GM12878 (cell line): ENCODE results near the gene SPATC1L. TPM values are rescaled to one million over a fixed set of nuclear protein-coding genes. Genes with fewer than 3 reads are reported as not detected.

Experiments used
- ATAC-seq: fragments of 200-7000 bp; cut with Tn5 transposase; 3 replicates; pipeline ENCODE4 v1.9.1; 2020; ENCODE audit warnings: mild to moderate bottlenecking, moderate library complexity
- BruUV-seq: library from RNA; stranded (reverse); fragments of 400-500 nt; replicated peaks from 2 replicates; lab custom pipeline; 2021; lab: Mats Ljungman, UMichigan
- CTCF ChIA-PET: fragments of 300-600 bp; sonication (Branson Sonifier 250); formaldehyde crosslinking; extraction: SDS; loops from one replicate; lab custom pipeline; 2021; ENCODE audit warnings: inconsistent platforms; lab: Yijun Ruan, JAX
- POLR2A ChIA-PET: fragments of 350-600 bp; formaldehyde crosslinking; extraction: SDS; loops from one replicate; lab custom pipeline; 2021; ENCODE audit warnings: inconsistent platforms; lab: Charles Lee
- RAD21 ChIA-PET: fragments of 300-600 bp; sonication (Branson Sonifier 250); formaldehyde crosslinking; loops from one replicate; lab custom pipeline; 2023; ENCODE audit warnings: antibody characterized with exemption; ENCODE audit not compliant: unreplicated experiment; lab: Charles Lee
- SMC1A ChIA-PET: fragments of 300-600 bp; sonication (Branson Sonifier 250); formaldehyde crosslinking; loops from one replicate; lab custom pipeline; 2023; ENCODE audit not compliant: unreplicated experiment, uncharacterized antibody; lab: Charles Lee
- DNase-seq: peaks from one replicate; pipeline ENCODE4 v3.0.0-alpha.2; 2011; ENCODE audit warnings: low read depth, low spot score
- FAIRE-seq: peaks from 3 replicates; lab custom pipeline; 2011; peaks lifted over from hg19 to GRCh38; lab: Jason Lieb, UNC
- H2AFZ ChIP-seq: 2 replicates; pipeline ENCODE4 v1.6.0; 2011; ENCODE audit warnings: low read depth, low read length, control low read depth; ENCODE audit not compliant: control insufficient read depth
- H3K27ac ChIP-seq: 2 replicates; pipeline ENCODE4 v1.5.1; 2011; ENCODE audit warnings: control low read depth; ENCODE audit not compliant: control insufficient read depth, insufficient read depth
- H3K27me3 ChIP-seq, 2 experiments: replicated peaks in 1 of 2; 2 replicates each; pipeline versions ENCODE4 v1.6.0 to v1.6.1; 2011; ENCODE audit warnings: low read length in 1 of 2; ENCODE audit not compliant: control insufficient read depth in 2 of 2, insufficient read depth in 2 of 2
- H3K36me3 ChIP-seq, 2 experiments: 2 replicates each; pipeline ENCODE4 v1.5.1; 2011; ENCODE audit warnings: low read length in 1 of 2; ENCODE audit not compliant: control insufficient read depth in 2 of 2, insufficient read depth in 2 of 2
- H3K4me1 ChIP-seq: 2 replicates; pipeline ENCODE4 v1.6.1; 2011; ENCODE audit warnings: mild to moderate bottlenecking, low read length, moderate library complexity, mixed read lengths; ENCODE audit not compliant: control insufficient read depth, insufficient read depth
- H3K4me2 ChIP-seq: 2 replicates; pipeline ENCODE4 v1.6.0; 2011; ENCODE audit warnings: control low read depth; ENCODE audit not compliant: control insufficient read depth, insufficient read depth
- H3K4me3 ChIP-seq: fragments of 200-600 bp; sonication (generic); 2 replicates; pipeline ENCODE4 v1.5.1; 2016
- H3K79me2 ChIP-seq: 2 replicates; pipeline ENCODE4 v1.6.0; 2011; ENCODE audit warnings: low read length; ENCODE audit not compliant: control insufficient read depth, insufficient read depth
- H3K9ac ChIP-seq: 2 replicates; pipeline ENCODE4 v1.8.0; 2011; ENCODE audit warnings: low read length, control low read depth, mixed read lengths; ENCODE audit not compliant: control insufficient read depth, insufficient read depth
- H3K9me3 ChIP-seq: replicated peaks from 3 replicates; pipeline ENCODE4 v1.5.1; 2011; ENCODE audit warnings: mild to moderate bottlenecking, low read length; ENCODE audit not compliant: control insufficient read depth, insufficient read depth
- H4K20me1 ChIP-seq: 2 replicates; pipeline ENCODE4 v1.6.0; 2011; ENCODE audit not compliant: control insufficient read depth, insufficient read depth
- ATF3 ChIP-seq: IDR thresholded peaks from 2 replicates; pipeline ENCODE4 v1.6.1; 2011; ENCODE audit warnings: low read depth, mild to moderate bottlenecking, low read length, moderate library complexity, borderline replicate concordance; ENCODE audit errors: extremely low read depth
- BACH1 ChIP-seq: fragments of 450-650 bp; IDR thresholded peaks from 2 replicates; pipeline ENCODE4 v1.6.1; 2017; ENCODE audit warnings: mild to moderate bottlenecking, borderline replicate concordance
- BHLHE40 ChIP-seq, 2 experiments: fragments of 450-650 bp in 1 of 2; IDR thresholded peaks; 2 replicates each; pipeline ENCODE4 v1.6.1; 2011 to 2017; ENCODE audit warnings: low read depth in 2 of 2, borderline replicate concordance in 1 of 2, improper control_type of control experiment in 1 of 2, low read length in 1 of 2, mild to moderate bottlenecking in 1 of 2
- BRCA1 ChIP-seq: IDR thresholded peaks from 2 replicates; pipeline ENCODE4 v1.6.1; 2011; ENCODE audit warnings: low read depth, low read length, improper control_type of control experiment
- CBX3 ChIP-seq: fragments of 200-600 bp; sonication (generic); IDR thresholded peaks from 2 replicates; pipeline ENCODE4 v1.6.1; 2016; ENCODE audit warnings: low read depth, borderline replicate concordance
- CHD2 ChIP-seq: IDR thresholded peaks from 2 replicates; pipeline ENCODE4 v1.6.1; 2011; ENCODE audit warnings: low read depth, low read length, improper control_type of control experiment, borderline replicate concordance
- EZH2 ChIP-seq: IDR thresholded peaks from 2 replicates; pipeline ENCODE4 v1.6.1; 2012; ENCODE audit warnings: low read depth, mild to moderate bottlenecking, control low read depth, inconsistent platforms, low read length, borderline replicate concordance; ENCODE audit not compliant: control insufficient read depth
- HCFC1 ChIP-seq: fragments of 150-350 bp; IDR thresholded peaks from 2 replicates; pipeline ENCODE4 v1.6.1; 2014; ENCODE audit warnings: low read length
- HDAC2 ChIP-seq: fragments of 200-600 bp; sonication (generic); IDR thresholded peaks from 2 replicates; pipeline ENCODE4 v1.6.1; 2017
- HSF1 ChIP-seq: fragments of 150-350 bp; IDR thresholded peaks from 2 replicates; pipeline ENCODE4 v1.6.1; 2014; ENCODE audit warnings: mild to moderate bottlenecking, low read depth, low read length
- RUNX3 ChIP-seq: IDR thresholded peaks from 2 replicates; pipeline ENCODE4 v1.6.1; 2012; ENCODE audit warnings: low read length, inconsistent platforms
- SIX5 ChIP-seq: IDR thresholded peaks from 2 replicates; pipeline ENCODE4 v1.6.1; 2011; ENCODE audit warnings: mild to moderate bottlenecking, low read depth, low read length, moderate library complexity; ENCODE audit not compliant: severe bottlenecking
- SMC3 ChIP-seq: IDR thresholded peaks from 2 replicates; pipeline ENCODE4 v1.6.1; 2011; ENCODE audit warnings: low read length, improper control_type of control experiment, borderline replicate concordance
- USF2 ChIP-seq: IDR thresholded peaks from 2 replicates; pipeline ENCODE4 v1.6.1; 2011; ENCODE audit warnings: low read depth, low read length, improper control_type of control experiment, borderline replicate concordance
- YY1 ChIP-seq: IDR thresholded peaks from 2 replicates; pipeline ENCODE4 v1.6.1; 2011; ENCODE audit warnings: low read depth, mild to moderate bottlenecking, low read length
- WGBS: methylation state at CpG from one replicate; pipeline ENCODE4 v1.1.6; 2016; ENCODE audit warnings: low lambda C conversion rate; ENCODE audit not compliant: insufficient replicate concordance, insufficient coverage; ENCODE audit errors: missing lambda C conversion rate; 5-methylcytosine and 5-hydroxymethylcytosine counted together
- in situ Hi-C: fragments of 300-500 bp; cut with MboI; formaldehyde crosslinking; loops from 9 replicates; pipeline ENCODE4 v1.14.3; 2018; ENCODE audit warnings: mixed read lengths
- intact Hi-C: fragments of 100-400 bp; cut with micrococcal nuclease; formaldehyde crosslinking; loops from one replicate; pipeline ENCODE4 v1.14.2; 2022; ENCODE audit not compliant: unreplicated experiment
- polyA plus RNA-seq, 11 experiments: library from polyadenylated mRNA; depleted of rRNA in 4 of 11; unstranded in 6 of 11; stranded (reverse) in 5 of 11; fragments of >200 nt; fragmentation: Nextera tagmentation in 4 of 11; fragmentation: Illumina TruSeq in 1 of 11; extraction: Ambion mirVana in 4 of 11; extraction: Trizol in 1 of 11; gene quantifications; 1 replicate in 1 of 11; 2 replicates in 10 of 11; pipeline versions ENCODE4 v1.2.1 to v1.2.3, GENCODE V29; 2011 to 2016; ENCODE audit warnings: inconsistent platforms in 2 of 11, missing spikeins in 2 of 11, low read depth in 1 of 11
- total RNA-seq, 4 experiments: library from RNA; depleted of rRNA in 3 of 4; stranded (reverse); fragments of >200 nt in 3 of 4; fragmentation: Illumina TruSeq in 1 of 4; extraction: Trizol in 1 of 4; gene quantifications; 2 replicates each; pipeline versions ENCODE4 v1.2.1 to v1.2.3, GENCODE V29; 2013 to 2021
- TF ChIP-seq, protein P1 (sequence below): IDR thresholded peaks from 2 replicates; pipeline ENCODE4 v1.6.1; 2011; ENCODE audit warnings: borderline replicate concordance, low read depth, mild to moderate bottlenecking, moderate library complexity, mixed read lengths, low read length; ENCODE audit not compliant: insufficient read depth; ENCODE audit errors: extremely low read length

The SPATC1L gene
- total and polyA plus RNA-seq, 10 of the 15 experiments (the other 5 are each of a cell fraction or from before 2014, with no cell fraction given) = 1.4 to 16.0 (median 7.0) TPM; not detected in 2

- CTCF ChIA-PET = no interaction called here
- Histone ChIP-seq H3K27ac (no peak overlapping the region), H3K79me2 (no peaks in the 10 kb centered on the region), H3K9ac (no peak overlapping the region), H2AFZ (no peak overlapping the region), H3K9me3 (no peaks in the 10 kb centered on the region), H4K20me1 (no peaks in the 10 kb centered on the region), H3K4me1 (no peaks in the 10 kb centered on the region; the same call in 1 of the 2 replicates), H3K27me3 (no peaks in the 10 kb centered on the region), H3K4me3 (no peak overlapping the region), H3K36me3 (peaks cover 2 to 4% of the 10 kb centered on the region in 2 experiments; a peak in 3 of 4 replicates), H3K4me2 (no peak overlapping the region)
- BruUV-seq = no TSS peak
- RAD21 ChIA-PET = no interaction called here
- SMC1A ChIA-PET = no interaction called here
- no peak for FAIRE-seq
- 85% methylated on average over 7 of the region's 7 CpGs for WGBS
- in situ Hi-C loops (no loop called here), intact Hi-C loops (no loop called here)
- DNase-seq = no peak
- POLR2A ChIA-PET = no interaction called here
- no peak for TF ChIP-seq EZH2
- TF ChIP-seq SMC3 = no peak
- TF ChIP-seq USF2 = no peak
- TF ChIP-seq YY1 = no peak
- no peak for TF ChIP-seq SIX5
- TF ChIP-seq BRCA1 = no peak
- no peak for ATAC-seq
Observed at GRCh38 chr21:46187814-46188213, 3.6 kb upstream of the SPATC1L start.

- Histone ChIP-seq H3K9me3 (no peaks in the 10 kb centered on the region), H4K20me1 (no peaks in the 10 kb centered on the region), H3K79me2 (no peaks in the 10 kb centered on the region), H3K4me3 (no peak overlapping the region), H3K27me3 (no peaks in the 10 kb centered on the region), H2AFZ (no peak overlapping the region), H3K4me1 (no peaks in the 10 kb centered on the region; the same call in 1 of the 2 replicates), H3K27ac (no peak overlapping the region), H3K9ac (no peak overlapping the region), H3K4me2 (no peak overlapping the region), H3K36me3 (peaks cover 2 to 4% of the 10 kb centered on the region in 2 experiments; a peak in 3 of 4 replicates)
- DNase-seq (no peak), FAIRE-seq (no peak), ATAC-seq (no peak)
- 87% methylated on average over 8 of the region's 8 CpGs for WGBS
- BruUV-seq = no TSS peak
- ChIA-PET SMC1A (no interaction called here), POLR2A (no interaction called here), RAD21 (no interaction called here), CTCF (no interaction called here)
- in situ Hi-C loops = no loop called here
- intact Hi-C loops = no loop called here
- TF ChIP-seq RUNX3 = no peak
- no peak for TF ChIP-seq HSF1
- TF ChIP-seq BHLHE40 (IDR thresholded peaks at IDR 0.05; ENCODE audit: borderline replicate concordance in 1 of 2, low read depth in 2 of 2, low read length in 1 of 2) = no peak
- no peak for TF ChIP-seq HCFC1
- TF ChIP-seq, protein P1, sequence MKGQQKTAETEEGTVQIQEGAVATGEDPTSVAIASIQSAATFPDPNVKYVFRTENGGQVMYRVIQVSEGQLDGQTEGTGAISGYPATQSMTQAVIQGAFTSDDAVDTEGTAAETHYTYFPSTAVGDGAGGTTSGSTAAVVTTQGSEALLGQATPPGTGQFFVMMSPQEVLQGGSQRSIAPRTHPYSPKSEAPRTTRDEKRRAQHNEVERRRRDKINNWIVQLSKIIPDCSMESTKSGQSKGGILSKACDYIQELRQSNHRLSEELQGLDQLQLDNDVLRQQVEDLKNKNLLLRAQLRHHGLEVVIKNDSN = no peak
- no peak for TF ChIP-seq ATF3
- no peak for TF ChIP-seq CHD2
- TF ChIP-seq CBX3 = no peak
- TF ChIP-seq HDAC2 = no peak
- no peak for TF ChIP-seq BACH1
Observed at GRCh38 chr21:46187261-46187660, 3.0 kb upstream of the SPATC1L start.
